ENCODE results near the gene CLEC4G. TPM values are rescaled to one million over a fixed set of nuclear protein-coding genes. Genes with fewer than 3 reads are reported as not detected.

CLEC4G gene
- not detected in 5 replicates for total RNA-seq (2022; extraction: Qiagen RNA extraction)

GRCh38 chr19:7732045-7732444 lies at the start of gene CLEC4G:
Gene CLEC4G (minus strand): TSS chr19:7732110. CDS start chr19:7732102, 8 bp downstream.

GRCh38 chr19:7762719-7763293 lies 30.9 kb upstream of the CLEC4G start, which contains the start of gene CLEC4M:
Gene CLEC4M (plus strand): TSS chr19:7763243. CDS start chr19:7763267, 24 bp downstream.

GRCh38 chr19:7746903-7747884 lies 15.3 kb upstream of the CLEC4G start, which contains the start of gene CD209:
Gene CD209 (minus strand): TSS chr19:7747534. CDS start chr19:7747511, 23 bp downstream.

GRCh38 chr19:7701654-7702457 lies 30.1 kb downstream of the CLEC4G start, which contains the start of gene FCER2:
Gene FCER2 (minus strand): TSS chr19:7702131. CDS start chr19:7699760, 2,371 bp downstream.

GRCh38 chr19:7680606-7681339 lies 51.1 kb downstream of the CLEC4G start, which contains the start of gene TRAPPC5:
Gene TRAPPC5 (plus strand): TSS chr19:7680833. CDS start chr19:7682254, 1,421 bp downstream.

Other genes with a start within 250 kb of the CLEC4G start
- gene PEX11G, start 243.1 kb downstream of the CLEC4G start, total RNA-seq (2022; extraction: Qiagen RNA extraction), result 2.0 to 2.4 TPM (median 2.1 TPM) in 5 replicates
- 16.8 to 19.5 TPM (median 18.6 TPM) in 5 replicates for gene ZNF358, start 216.0 kb downstream of the CLEC4G start, total RNA-seq (2022; extraction: Qiagen RNA extraction)
- 7.4 to 13.1 TPM (median 11.5 TPM) in 5 replicates for gene MCOLN1, start 209.5 kb downstream of the CLEC4G start, total RNA-seq (2022; extraction: Qiagen RNA extraction)
- 28.0 to 34.4 TPM (median 33.8 TPM) in 5 replicates for gene PNPLA6, start 196.4 kb downstream of the CLEC4G start, total RNA-seq (2022; extraction: Qiagen RNA extraction)
- gene CAMSAP3, start 136.2 kb downstream of the CLEC4G start, total RNA-seq (2022; extraction: Qiagen RNA extraction), result 4.8 to 6.6 TPM (median 6.4 TPM) in 5 replicates
- 23.5 to 28.2 TPM (median 27.6 TPM) in 5 replicates for gene XAB2, start 102.6 kb downstream of the CLEC4G start, total RNA-seq (2022; extraction: Qiagen RNA extraction)
- gene PET100, start 102.3 kb downstream of the CLEC4G start, total RNA-seq (2022; extraction: Qiagen RNA extraction), result 47.0 to 60.6 TPM (median 52.7 TPM) in 5 replicates
- gene PCP2, start 98.4 kb downstream of the CLEC4G start, total RNA-seq (2022; extraction: Qiagen RNA extraction), result 0.23 TPM in 1 of 5 replicates, not detected in the others
- 31.5 to 43.4 TPM (median 41.1 TPM) in 5 replicates for gene STXBP2, start 95.0 kb downstream of the CLEC4G start, total RNA-seq (2022; extraction: Qiagen RNA extraction)
- not detected in 5 replicates for gene RETN, start 63.1 kb downstream of the CLEC4G start, total RNA-seq (2022; extraction: Qiagen RNA extraction)
- gene MCEMP1, start 55.0 kb downstream of the CLEC4G start, total RNA-seq (2022; extraction: Qiagen RNA extraction), result not detected in 5 replicates
- 38.4 to 108 TPM (median 106 TPM) in 5 replicates for gene TRAPPC5, start 51.3 kb downstream of the CLEC4G start, total RNA-seq (2022; extraction: Qiagen RNA extraction)
- gene FCER2, start 30.0 kb downstream of the CLEC4G start, total RNA-seq (2022; extraction: Qiagen RNA extraction), result not detected in 5 replicates
- gene CD209, start 15.4 kb upstream of the CLEC4G start, total RNA-seq (2022; extraction: Qiagen RNA extraction), result not detected in 5 replicates
- gene CLEC4M, start 31.1 kb upstream of the CLEC4G start, total RNA-seq (2022; extraction: Qiagen RNA extraction), result not detected in 5 replicates
- gene EVI5L, start 98.1 kb upstream of the CLEC4G start, total RNA-seq (2022; extraction: Qiagen RNA extraction), result 1.3 to 1.9 TPM (median 1.5 TPM) in 5 replicates
- gene PRR36, start 142.3 kb upstream of the CLEC4G start, total RNA-seq (2022; extraction: Qiagen RNA extraction), result 0.28 to 0.51 TPM (median 0.39 TPM) in 5 replicates
- gene LRRC8E, start 156.4 kb upstream of the CLEC4G start, total RNA-seq (2022; extraction: Qiagen RNA extraction), result 5.1 to 6.0 TPM (median 5.5 TPM) in 5 replicates
- 11.3 to 15.6 TPM (median 13.9 TPM) in 5 replicates for gene MAP2K7, start 171.8 kb upstream of the CLEC4G start, total RNA-seq (2022; extraction: Qiagen RNA extraction)
- 0.63 to 2.0 TPM (median 1.7 TPM) in 5 replicates for gene TGFBR3L, start 182.7 kb upstream of the CLEC4G start, total RNA-seq (2022; extraction: Qiagen RNA extraction)
- gene SNAPC2, start 188.2 kb upstream of the CLEC4G start, total RNA-seq (2022; extraction: Qiagen RNA extraction), result 20.6 to 32.3 TPM (median 29.6 TPM) in 5 replicates
- gene CTXN1, start 194.0 kb upstream of the CLEC4G start, total RNA-seq (2022; extraction: Qiagen RNA extraction), result 8.2 to 23.4 TPM (median 22.0 TPM) in 5 replicates
- 26.1 to 31.2 TPM (median 27.4 TPM) in 5 replicates for gene TIMM44, start 211.6 kb upstream of the CLEC4G start, total RNA-seq (2022; extraction: Qiagen RNA extraction)

All from A549 treated with AZD2906 at 1 μM for 4 hours (cell line).